HG02588 (cell line): ENCODE results near the gene PACSIN1.

Experiments
- ATAC-seq: cut with Tn5 transposase; IDR thresholded peaks from one replicate; pipeline ENCODE4 v1.9.1; 2021; ENCODE audit warnings: mild to moderate bottlenecking, moderate library complexity; ENCODE audit not compliant: unreplicated experiment

PACSIN1 gene

DNA sequence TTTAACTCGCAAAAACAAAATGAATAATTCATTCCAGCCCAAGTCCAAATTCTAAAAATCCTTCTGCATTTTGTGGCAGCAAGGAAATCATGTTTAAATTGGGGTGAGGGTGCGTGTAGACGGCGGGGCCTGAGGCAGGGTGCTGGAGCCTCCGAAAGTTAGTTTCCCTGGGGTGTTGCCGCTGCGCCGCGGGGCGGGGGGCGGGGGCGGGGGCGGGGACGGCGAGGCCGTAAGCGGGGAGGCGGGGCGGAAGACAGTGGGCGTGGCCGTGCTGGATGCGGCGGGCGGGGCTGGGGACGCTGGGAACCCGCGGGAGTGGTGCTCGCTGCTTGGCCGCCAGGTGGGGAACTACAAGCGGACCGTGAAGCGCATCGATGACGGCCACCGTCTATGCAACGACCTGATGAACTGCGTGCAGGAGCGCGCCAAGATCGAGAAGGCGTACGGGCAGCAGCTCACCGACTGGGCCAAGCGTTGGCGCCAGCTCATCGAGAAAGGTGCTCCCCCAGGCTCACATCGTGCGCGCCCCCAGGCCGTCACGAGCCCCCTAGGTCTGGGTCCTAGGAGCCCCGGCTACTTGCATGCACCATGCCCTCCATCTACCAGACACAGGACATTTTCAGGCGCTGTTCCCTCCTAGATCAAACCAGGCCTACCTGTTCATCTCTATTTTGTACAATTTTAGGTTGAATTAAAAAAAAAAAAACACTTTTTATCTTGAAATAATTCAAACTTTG is 61.3 kb downstream of the PACSIN1 start:
- peak; percentile 84 for ATAC-seq

DNA sequence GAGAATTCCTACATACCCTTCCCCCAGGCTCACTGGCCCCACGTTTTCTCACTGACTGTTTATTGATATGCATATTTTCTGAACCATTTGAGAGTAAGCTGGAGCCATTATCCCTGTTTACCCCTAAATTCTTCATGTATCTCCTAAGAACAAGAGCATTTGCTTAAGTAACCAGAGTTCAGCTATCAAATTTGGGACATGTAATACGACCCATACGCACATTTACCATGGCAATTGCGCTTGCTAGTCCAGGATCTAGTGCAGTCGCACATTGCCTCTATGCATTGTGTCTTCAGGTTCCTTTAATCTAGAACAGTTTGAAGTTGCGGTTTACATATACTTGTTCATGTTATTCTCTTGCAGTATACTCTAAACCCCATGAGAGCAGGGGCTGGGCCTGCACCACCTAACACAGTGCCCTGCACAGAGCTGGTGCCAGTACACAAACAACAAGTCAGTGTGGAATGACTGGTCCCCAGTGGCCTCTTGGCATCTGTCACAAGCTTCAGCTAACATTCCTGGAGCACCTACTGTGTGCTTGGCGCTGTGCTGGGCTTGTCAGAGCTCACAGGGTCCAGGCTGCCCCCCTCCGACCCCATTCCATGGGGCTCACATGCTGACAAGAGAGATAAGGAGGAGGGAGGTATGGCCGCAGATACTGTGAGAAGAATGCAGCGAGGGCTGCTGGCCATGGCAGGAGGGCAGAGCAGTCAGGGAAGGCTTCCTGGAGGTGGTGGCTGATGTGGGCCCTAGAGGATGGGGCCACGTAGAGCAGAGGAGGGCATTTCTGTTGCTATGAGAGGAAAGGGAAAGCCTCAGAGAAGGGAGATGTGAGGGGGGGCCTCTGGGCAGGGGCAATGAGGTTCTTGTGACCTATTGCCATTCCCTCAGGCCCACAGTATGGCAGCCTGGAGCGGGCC is 62.1 kb downstream of the PACSIN1 start:
- ATAC-seq: no peak

DNA sequence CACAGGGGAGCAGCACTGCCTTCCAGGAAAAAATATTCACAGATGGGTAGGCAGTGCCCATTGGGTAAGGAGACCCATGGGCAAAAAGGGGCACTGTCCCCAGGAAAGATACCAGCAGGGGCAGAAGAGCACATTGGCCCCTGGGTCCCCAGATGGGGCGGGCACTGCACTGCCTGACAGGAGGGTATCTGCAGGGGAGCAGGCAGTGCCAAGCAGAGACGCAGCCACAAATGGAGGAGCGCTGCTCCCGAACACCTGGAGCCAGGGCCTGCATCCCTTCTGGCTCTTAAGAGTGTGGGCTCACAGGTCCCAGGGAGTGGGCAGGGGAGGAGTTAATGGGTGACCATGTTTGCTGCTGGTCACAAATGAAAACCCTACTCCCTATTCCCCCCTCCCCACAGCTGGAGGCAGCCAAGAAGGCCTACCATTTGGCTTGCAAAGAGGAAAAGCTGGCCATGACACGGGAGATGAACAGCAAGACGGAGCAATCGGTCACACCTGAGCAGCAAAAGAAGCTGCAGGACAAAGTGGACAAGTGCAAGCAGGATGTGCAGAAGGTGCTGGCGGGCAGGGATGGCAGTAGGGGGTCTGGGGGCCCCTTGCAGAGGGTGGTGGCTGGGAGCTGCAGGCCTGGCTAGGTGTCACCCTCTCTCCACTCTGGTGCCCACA is 63.3 kb downstream of the PACSIN1 start:
- no peak for ATAC-seq

DNA sequence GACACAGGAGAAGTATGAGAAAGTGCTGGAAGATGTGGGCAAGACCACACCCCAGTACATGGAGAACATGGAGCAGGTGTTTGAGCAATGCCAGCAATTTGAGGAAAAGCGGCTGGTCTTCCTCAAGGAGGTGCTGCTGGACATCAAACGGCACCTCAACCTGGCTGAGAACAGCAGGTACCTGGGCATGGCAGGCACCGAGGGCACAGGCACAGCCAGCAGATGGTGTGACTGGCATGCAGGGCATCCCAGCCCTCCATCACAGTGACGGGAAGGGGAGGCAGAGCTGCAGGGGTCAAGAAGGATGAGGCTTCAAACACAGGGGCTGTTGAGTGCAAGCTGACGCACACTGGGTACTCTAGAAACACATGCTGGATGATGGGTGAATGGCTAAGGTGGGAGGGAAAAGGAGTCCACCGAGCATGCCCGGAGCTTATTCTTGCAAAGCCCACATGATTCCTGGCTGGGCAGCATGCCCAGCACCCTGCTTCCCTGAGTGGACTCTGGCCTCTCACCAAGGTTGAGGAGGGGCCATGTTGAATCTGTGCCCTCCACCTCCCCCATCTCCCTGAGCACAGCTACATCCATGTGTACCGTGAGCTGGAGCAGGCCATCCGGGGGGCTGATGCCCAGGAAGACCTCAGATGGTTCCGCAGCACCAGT is 63.9 kb downstream of the PACSIN1 start:
- no peak for ATAC-seq

GRCh38 chr6:34530753-34531365 is 65.0 kb downstream of the PACSIN1 start:
- no peak for ATAC-seq

DNA sequence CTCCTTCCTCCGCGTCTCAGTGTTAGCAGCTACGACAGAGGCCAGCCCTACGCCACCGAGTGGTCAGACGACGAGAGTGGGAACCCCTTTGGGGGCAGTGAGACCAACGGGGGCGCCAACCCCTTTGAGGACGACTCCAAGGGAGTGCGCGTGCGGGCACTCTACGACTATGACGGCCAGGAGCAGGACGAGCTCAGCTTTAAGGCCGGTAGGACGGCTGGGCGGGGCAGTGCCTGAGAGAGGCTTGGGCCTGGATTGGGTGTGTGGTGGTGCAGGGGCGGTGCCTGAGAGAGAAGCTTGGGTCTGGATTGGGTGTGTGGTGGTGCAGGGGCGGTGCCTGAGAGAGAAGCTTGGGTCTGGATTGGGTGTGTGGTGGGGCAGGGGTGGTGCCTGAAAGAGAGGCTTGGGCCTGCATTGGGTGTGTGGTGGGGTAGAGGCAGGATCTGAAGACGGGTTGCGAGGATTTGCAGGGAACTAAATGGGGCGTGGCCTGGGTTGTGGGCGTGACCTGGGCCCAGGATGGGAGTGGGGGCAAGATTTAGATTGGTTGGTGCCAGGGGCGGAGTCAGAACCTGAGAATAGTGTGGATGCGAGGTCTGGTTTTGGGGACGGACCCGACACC is 65.8 kb downstream of the PACSIN1 start:
- no peak for ATAC-seq

DNA sequence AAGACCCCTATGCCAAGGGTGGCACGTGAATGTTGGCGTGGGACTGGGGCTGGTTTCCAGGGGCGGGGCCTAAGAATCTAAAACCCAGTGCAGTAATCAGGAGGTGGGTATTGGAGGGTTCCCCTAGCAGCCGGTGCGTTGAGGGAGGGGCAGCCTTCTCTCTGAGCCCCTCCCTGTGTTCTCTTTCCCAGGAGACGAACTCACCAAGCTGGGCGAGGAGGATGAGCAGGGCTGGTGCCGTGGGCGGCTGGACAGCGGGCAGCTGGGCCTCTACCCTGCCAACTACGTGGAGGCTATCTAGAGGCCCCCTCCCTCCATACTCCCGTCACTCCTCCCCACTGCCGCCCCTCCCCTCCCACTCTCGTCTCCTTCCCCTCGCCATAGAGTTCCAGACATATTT is 66.4 kb downstream of the PACSIN1 start:
- no peak for ATAC-seq

DNA sequence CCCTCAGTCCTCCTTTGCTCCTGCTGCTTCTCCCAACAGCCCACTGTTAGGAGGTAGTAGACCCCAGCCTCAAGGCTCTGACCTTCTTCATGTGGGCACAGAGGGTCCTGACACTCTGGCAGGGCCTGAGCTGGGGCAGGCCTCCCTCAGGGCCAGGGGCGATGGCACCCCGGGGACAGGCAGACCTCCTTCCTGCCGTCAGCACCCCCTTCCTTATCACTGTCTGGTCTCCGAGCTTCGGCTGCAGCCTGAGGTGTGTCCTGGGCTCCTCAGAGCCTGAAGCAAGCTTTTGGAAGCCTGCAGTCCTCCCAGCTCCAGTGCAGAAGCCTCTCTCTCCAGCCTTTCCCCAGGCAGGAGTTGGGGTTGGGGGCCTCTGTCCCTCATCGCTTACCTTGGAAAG is 68.3 kb downstream of the PACSIN1 start:
- no peak for ATAC-seq

DNA sequence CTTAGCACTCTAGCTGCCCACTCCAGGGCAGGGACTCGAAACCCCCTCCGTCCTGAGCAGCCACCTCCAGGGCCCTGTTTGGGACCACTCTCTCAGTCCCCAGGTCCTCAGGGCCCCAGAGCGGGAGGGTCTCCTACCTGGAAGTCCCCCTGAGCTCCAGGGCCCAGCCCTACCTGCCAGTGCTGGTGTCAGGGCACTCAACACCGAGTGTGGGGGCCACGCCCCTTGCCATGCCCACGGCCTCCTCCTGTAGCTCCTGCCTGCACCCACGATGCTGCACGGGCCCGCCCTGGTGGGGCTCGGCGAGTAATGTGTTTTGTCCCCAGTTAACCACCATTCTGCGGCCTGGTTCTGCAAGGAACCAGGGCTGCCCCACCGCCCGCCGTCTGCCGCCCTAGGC is 68.8 kb downstream of the PACSIN1 start:
- ATAC-seq: no peak

- no peak for ATAC-seq
Measured at GRCh38 chr6:34535199-34535598, 69.3 kb downstream of the PACSIN1 start.

- ATAC-seq: no peak
Measured at GRCh38 chr6:34535646-34536045, 69.8 kb downstream of the PACSIN1 start.

GRCh38 chr6:34536251-34536958 is 70.5 kb downstream of the PACSIN1 start:
- no peak for ATAC-seq

DNA sequence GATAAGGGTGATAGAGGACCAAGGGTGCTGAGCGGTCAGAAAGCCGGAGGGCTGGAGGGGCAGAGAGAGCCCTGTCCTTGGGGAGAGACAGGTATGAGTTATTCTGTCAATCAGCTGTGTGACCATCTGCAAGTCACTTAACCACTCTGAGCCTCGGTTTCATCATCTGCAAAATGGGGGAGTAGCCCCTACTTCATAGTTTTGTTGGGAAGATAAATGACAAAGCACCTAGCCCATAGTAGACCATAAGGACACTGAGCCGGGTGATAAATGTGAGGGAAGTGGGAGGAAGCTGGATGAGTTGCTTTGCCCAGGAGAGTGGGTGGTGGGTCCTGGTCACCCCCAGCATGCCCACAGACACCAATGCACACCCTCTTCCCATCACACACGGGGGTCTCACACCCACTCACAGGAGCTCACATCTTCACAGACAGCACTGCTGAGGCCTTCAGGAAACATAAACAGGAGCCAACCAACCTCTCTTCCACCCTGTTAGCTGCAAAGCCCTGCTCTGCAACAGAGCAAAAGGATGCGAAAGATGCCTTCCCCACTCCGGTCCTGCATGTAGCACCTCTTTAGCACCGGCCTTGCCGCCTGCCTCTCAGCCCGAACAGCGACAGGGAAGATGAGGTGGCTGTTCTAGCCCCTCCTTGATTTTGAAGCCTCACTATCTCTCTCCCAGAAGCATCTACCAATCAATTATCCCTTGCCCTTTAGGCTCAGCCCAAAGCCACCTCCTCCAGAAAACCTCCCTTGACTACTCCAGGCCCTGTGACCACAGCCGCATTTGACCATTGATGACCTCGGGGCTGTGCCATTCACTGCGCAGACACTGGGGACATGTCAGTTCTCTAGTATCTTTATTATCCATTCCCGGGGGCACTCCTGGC is 71.3 kb downstream of the PACSIN1 start:
- no peak for ATAC-seq

- no peak for ATAC-seq
Measured at GRCh38 chr6:34537922-34538550, 72.2 kb downstream of the PACSIN1 start.

GRCh38 chr6:34538581-34538980 is 72.7 kb downstream of the PACSIN1 start:
- no peak for ATAC-seq

- ATAC-seq: no peak
Measured at GRCh38 chr6:34539181-34539580, 73.3 kb downstream of the PACSIN1 start.

- ATAC-seq: no peak
Measured at GRCh38 chr6:34540222-34540621, 74.3 kb downstream of the PACSIN1 start.

- no peak for ATAC-seq
Measured at GRCh38 chr6:34540841-34541240, 75.0 kb downstream of the PACSIN1 start.
